GM12892 (cell line): Measurements from ENCODE around the gene CSTPP1.

Experiments
- POLR2A ChIP-seq: IDR thresholded peaks from 2 replicates; pipeline ENCODE4 v1.6.1; 2011; ENCODE audit warnings: low read depth, low read length, control low read depth
- POLR2AphosphoS5 ChIP-seq: IDR thresholded peaks from 2 replicates; pipeline ENCODE4 v1.6.1; 2011; ENCODE audit warnings: low read depth, low read length, control low read depth
- TAF1 ChIP-seq: IDR thresholded peaks from 2 replicates; pipeline ENCODE4 v1.6.1; 2011; ENCODE audit warnings: low read depth, mild to moderate bottlenecking, control low read depth, low read length, borderline replicate concordance

GRCh38 chr11:47189100-47189834 is 252.7 kb downstream of the CSTPP1 start:
- no peak for TF ChIP-seq POLR2A
- no peak for TF ChIP-seq TAF1
- no peak for TF ChIP-seq POLR2AphosphoS5
